GM23338 (cell line): ENCODE results near the gene HOXD1. TPM values are rescaled to one million over a fixed set of nuclear protein-coding genes. Genes with fewer than 3 reads are reported as not detected.
A peak's percentile ranks its signal among the peaks of the same experiment; 100 is the strongest.

Source experiments
- ATAC-seq: fragments of 200-7000 bp; cut with Tn5 transposase; 3 replicates; pipeline ENCODE4 v1.9.1; 2020
- DNase-seq: peaks from one replicate; pipeline ENCODE4 v3.0.0-alpha.2; 2015; ENCODE audit warnings: low spot score
- H2AFZ ChIP-seq: fragments of 200-600 bp; sonication (generic); 2 replicates; pipeline ENCODE4 v1.8.0; 2016; ENCODE audit warnings: antibody characterized with exemption, mild to moderate bottlenecking, moderate library complexity
- H3F3A ChIP-seq: fragments of 200-600 bp; sonication (generic); replicated peaks from 2 replicates; pipeline ENCODE4 v1.8.0; 2017; ENCODE audit warnings: antibody characterized with exemption, mixed run types, low read depth
- H3K27ac ChIP-seq: fragments of 200-600 bp; sonication (generic); 2 replicates; pipeline ENCODE4 v1.6.1; 2016; ENCODE audit warnings: low read depth
- H3K27me3 ChIP-seq: fragments of 200-600 bp; sonication (generic); 2 replicates; pipeline ENCODE4 v1.8.0; 2016; ENCODE audit warnings: mild to moderate bottlenecking, mixed run types, moderate library complexity; ENCODE audit not compliant: insufficient read depth
- H3K36me3 ChIP-seq: fragments of 200-600 bp; sonication (generic); 2 replicates; pipeline ENCODE4 v1.8.0; 2016; ENCODE audit warnings: mild to moderate bottlenecking; ENCODE audit not compliant: insufficient read depth
- H3K4me1 ChIP-seq: fragments of 200-600 bp; sonication (generic); 2 replicates; pipeline ENCODE4 v1.8.0; 2016; ENCODE audit warnings: mild to moderate bottlenecking, moderate library complexity; ENCODE audit not compliant: insufficient read depth
- H3K4me2 ChIP-seq: fragments of 200-600 bp; sonication (generic); 2 replicates; pipeline ENCODE4 v1.7.1; 2017; ENCODE audit warnings: mixed run types
- H3K4me3 ChIP-seq: fragments of 200-600 bp; sonication (generic); 2 replicates; pipeline ENCODE4 v1.6.1; 2016; ENCODE audit warnings: mixed run types
- H3K79me2 ChIP-seq: fragments of 200-600 bp; sonication (generic); replicated peaks from 2 replicates; pipeline ENCODE4 v1.8.0; 2017; ENCODE audit warnings: mild to moderate bottlenecking; ENCODE audit not compliant: insufficient read depth
- H3K9me2 ChIP-seq: fragments of 200-600 bp; sonication (generic); 2 replicates; pipeline ENCODE4 v1.8.0; 2017; ENCODE audit not compliant: insufficient read depth
- H4K20me1 ChIP-seq: fragments of 200-600 bp; sonication (generic); replicated peaks from 2 replicates; pipeline ENCODE4 v1.8.0; 2017; ENCODE audit warnings: mild to moderate bottlenecking; ENCODE audit not compliant: insufficient read depth
- H3K27ac Mint-ChIP-seq: 2 replicates; pipeline ENCODE4 v1.8.0; 2020; ENCODE audit warnings: inconsistent platforms, mild to moderate bottlenecking, moderate library complexity, mixed read lengths
- H3K27me3 Mint-ChIP-seq: 3 replicates; pipeline ENCODE4 v1.8.0; 2022; ENCODE audit warnings: low read depth, mild to moderate bottlenecking, moderate library complexity, mixed read lengths, inconsistent platforms; ENCODE audit not compliant: insufficient read depth, poor library complexity
- H3K36me3 Mint-ChIP-seq: 3 replicates; pipeline ENCODE4 v1.8.0; 2021; ENCODE audit warnings: low read depth, mild to moderate bottlenecking, inconsistent platforms, moderate library complexity, mixed read lengths
- H3K4me1 Mint-ChIP-seq: 3 replicates; pipeline ENCODE4 v1.8.0; 2020; ENCODE audit warnings: mild to moderate bottlenecking, inconsistent platforms, mixed read lengths
- H3K4me3 Mint-ChIP-seq: 3 replicates; pipeline ENCODE4 v1.8.0; 2021; ENCODE audit warnings: moderate library complexity, mild to moderate bottlenecking, inconsistent platforms, mixed read lengths
- H3K9me3 Mint-ChIP-seq: 3 replicates; pipeline ENCODE4 v1.8.0; 2020; ENCODE audit warnings: moderate library complexity, mild to moderate bottlenecking, inconsistent platforms, mixed read lengths
- CREB1 ChIP-seq: fragments of 250-450 bp; sonication (Bioruptor Pico); IDR thresholded peaks from 2 replicates; pipeline ENCODE4 v1.5.0; 2020; ENCODE audit warnings: low read depth, mild to moderate bottlenecking, moderate library complexity
- EZH2phosphoT487 ChIP-seq: fragments of 200-600 bp; sonication (generic); IDR thresholded peaks from one replicate; pipeline ENCODE4 v1.8.1; 2018; ENCODE audit warnings: antibody characterized with exemption; ENCODE audit not compliant: unreplicated experiment
- NANOG ChIP-seq: IDR thresholded peaks from 2 replicates; pipeline ENCODE4 v1.6.1; 2016; ENCODE audit warnings: antibody characterized with exemption, borderline replicate concordance
- polyA plus RNA-seq: library from polyadenylated mRNA; unstranded; fragments of >200 nt; fragmentation: Nextera tagmentation; extraction: Ambion mirVana; gene quantifications from 2 replicates; pipeline ENCODE4 v1.2.1, GENCODE V29; 2016
- total RNA-seq: library from RNA; depleted of rRNA; stranded (reverse); fragments of >200 nt; shearing (Covaris generic); gene quantifications from 2 replicates; pipeline ENCODE4 v1.2.3, GENCODE V29; 2014
- TF ChIP-seq, protein P1 (sequence below): IDR thresholded peaks from one replicate; pipeline ENCODE4 v1.6.1; 2018; ENCODE audit warnings: antibody characterized with exemption; ENCODE audit not compliant: unreplicated experiment
- TF ChIP-seq, protein P2 (sequence below): fragments of 250-450 bp; sonication (Bioruptor Pico); IDR thresholded peaks from 2 replicates; pipeline ENCODE4 v1.5.0; 2020; ENCODE audit warnings: mild to moderate bottlenecking, moderate library complexity

HOXD1 gene
- total and polyA plus RNA-seq, 2 experiments from 2014 or later: not detected

DNA sequence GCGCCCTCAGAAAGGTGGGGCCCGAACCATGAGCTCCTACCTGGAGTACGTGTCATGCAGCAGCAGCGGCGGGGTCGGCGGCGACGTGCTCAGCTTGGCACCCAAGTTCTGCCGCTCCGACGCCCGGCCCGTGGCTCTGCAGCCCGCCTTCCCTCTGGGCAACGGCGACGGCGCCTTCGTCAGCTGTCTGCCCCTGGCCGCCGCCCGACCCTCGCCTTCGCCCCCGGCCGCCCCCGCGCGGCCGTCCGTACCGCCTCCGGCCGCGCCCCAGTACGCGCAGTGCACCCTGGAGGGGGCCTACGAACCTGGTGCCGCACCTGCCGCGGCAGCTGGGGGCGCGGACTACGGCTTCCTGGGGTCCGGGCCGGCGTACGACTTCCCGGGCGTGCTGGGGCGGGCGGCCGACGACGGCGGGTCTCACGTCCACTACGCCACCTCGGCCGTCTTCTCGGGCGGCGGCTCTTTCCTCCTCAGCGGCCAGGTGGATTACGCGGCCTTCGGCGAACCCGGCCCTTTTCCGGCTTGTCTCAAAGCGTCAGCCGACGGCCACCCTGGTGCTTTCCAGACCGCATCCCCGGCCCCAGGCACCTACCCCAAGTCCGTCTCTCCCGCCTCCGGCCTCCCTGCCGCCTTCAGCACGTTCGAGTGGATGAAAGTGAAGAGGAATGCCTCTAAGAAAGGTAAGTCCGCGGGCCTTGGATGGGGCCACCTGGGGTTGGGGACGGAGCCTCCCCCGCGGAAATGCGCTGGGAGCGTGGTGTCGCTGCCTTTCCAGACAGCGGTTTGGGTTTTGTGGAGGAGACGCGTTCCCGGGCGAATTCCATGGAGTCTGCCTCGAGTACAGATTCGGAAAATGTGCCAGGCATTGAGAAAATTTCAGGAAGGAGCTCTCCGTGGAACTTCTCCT is 559 bp downstream of the HOXD1 start:
- no peak overlapping the region for H3K27ac ChIP-seq
- H3K27me3 ChIP-seq: peaks cover 100% of the 10 kb centered on the region
- no peaks in the 10 kb centered on the region for H3K36me3 Mint-ChIP-seq
- H3K9me3 Mint-ChIP-seq: no peaks in the 10 kb centered on the region
- H3K4me3 Mint-ChIP-seq: peak overlapping the region; percentile 56
- peaks cover 17% of the 10 kb centered on the region for H3F3A ChIP-seq
- H3K79me2 ChIP-seq: no peaks in the 10 kb centered on the region
- H3K4me1 Mint-ChIP-seq: peaks cover 46% of the 10 kb centered on the region
- H3K27ac Mint-ChIP-seq: no peak overlapping the region
- TF ChIP-seq EZH2phosphoT487 (peak; percentile 87), CREB1 (no peak), NANOG (no peak)
- TF ChIP-seq, protein P1, sequence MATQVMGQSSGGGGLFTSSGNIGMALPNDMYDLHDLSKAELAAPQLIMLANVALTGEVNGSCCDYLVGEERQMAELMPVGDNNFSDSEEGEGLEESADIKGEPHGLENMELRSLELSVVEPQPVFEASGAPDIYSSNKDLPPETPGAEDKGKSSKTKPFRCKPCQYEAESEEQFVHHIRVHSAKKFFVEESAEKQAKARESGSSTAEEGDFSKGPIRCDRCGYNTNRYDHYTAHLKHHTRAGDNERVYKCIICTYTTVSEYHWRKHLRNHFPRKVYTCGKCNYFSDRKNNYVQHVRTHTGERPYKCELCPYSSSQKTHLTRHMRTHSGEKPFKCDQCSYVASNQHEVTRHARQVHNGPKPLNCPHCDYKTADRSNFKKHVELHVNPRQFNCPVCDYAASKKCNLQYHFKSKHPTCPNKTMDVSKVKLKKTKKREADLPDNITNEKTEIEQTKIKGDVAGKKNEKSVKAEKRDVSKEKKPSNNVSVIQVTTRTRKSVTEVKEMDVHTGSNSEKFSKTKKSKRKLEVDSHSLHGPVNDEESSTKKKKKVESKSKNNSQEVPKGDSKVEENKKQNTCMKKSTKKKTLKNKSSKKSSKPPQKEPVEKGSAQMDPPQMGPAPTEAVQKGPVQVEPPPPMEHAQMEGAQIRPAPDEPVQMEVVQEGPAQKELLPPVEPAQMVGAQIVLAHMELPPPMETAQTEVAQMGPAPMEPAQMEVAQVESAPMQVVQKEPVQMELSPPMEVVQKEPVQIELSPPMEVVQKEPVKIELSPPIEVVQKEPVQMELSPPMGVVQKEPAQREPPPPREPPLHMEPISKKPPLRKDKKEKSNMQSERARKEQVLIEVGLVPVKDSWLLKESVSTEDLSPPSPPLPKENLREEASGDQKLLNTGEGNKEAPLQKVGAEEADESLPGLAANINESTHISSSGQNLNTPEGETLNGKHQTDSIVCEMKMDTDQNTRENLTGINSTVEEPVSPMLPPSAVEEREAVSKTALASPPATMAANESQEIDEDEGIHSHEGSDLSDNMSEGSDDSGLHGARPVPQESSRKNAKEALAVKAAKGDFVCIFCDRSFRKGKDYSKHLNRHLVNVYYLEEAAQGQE: no peak
- TF ChIP-seq, protein P2, sequence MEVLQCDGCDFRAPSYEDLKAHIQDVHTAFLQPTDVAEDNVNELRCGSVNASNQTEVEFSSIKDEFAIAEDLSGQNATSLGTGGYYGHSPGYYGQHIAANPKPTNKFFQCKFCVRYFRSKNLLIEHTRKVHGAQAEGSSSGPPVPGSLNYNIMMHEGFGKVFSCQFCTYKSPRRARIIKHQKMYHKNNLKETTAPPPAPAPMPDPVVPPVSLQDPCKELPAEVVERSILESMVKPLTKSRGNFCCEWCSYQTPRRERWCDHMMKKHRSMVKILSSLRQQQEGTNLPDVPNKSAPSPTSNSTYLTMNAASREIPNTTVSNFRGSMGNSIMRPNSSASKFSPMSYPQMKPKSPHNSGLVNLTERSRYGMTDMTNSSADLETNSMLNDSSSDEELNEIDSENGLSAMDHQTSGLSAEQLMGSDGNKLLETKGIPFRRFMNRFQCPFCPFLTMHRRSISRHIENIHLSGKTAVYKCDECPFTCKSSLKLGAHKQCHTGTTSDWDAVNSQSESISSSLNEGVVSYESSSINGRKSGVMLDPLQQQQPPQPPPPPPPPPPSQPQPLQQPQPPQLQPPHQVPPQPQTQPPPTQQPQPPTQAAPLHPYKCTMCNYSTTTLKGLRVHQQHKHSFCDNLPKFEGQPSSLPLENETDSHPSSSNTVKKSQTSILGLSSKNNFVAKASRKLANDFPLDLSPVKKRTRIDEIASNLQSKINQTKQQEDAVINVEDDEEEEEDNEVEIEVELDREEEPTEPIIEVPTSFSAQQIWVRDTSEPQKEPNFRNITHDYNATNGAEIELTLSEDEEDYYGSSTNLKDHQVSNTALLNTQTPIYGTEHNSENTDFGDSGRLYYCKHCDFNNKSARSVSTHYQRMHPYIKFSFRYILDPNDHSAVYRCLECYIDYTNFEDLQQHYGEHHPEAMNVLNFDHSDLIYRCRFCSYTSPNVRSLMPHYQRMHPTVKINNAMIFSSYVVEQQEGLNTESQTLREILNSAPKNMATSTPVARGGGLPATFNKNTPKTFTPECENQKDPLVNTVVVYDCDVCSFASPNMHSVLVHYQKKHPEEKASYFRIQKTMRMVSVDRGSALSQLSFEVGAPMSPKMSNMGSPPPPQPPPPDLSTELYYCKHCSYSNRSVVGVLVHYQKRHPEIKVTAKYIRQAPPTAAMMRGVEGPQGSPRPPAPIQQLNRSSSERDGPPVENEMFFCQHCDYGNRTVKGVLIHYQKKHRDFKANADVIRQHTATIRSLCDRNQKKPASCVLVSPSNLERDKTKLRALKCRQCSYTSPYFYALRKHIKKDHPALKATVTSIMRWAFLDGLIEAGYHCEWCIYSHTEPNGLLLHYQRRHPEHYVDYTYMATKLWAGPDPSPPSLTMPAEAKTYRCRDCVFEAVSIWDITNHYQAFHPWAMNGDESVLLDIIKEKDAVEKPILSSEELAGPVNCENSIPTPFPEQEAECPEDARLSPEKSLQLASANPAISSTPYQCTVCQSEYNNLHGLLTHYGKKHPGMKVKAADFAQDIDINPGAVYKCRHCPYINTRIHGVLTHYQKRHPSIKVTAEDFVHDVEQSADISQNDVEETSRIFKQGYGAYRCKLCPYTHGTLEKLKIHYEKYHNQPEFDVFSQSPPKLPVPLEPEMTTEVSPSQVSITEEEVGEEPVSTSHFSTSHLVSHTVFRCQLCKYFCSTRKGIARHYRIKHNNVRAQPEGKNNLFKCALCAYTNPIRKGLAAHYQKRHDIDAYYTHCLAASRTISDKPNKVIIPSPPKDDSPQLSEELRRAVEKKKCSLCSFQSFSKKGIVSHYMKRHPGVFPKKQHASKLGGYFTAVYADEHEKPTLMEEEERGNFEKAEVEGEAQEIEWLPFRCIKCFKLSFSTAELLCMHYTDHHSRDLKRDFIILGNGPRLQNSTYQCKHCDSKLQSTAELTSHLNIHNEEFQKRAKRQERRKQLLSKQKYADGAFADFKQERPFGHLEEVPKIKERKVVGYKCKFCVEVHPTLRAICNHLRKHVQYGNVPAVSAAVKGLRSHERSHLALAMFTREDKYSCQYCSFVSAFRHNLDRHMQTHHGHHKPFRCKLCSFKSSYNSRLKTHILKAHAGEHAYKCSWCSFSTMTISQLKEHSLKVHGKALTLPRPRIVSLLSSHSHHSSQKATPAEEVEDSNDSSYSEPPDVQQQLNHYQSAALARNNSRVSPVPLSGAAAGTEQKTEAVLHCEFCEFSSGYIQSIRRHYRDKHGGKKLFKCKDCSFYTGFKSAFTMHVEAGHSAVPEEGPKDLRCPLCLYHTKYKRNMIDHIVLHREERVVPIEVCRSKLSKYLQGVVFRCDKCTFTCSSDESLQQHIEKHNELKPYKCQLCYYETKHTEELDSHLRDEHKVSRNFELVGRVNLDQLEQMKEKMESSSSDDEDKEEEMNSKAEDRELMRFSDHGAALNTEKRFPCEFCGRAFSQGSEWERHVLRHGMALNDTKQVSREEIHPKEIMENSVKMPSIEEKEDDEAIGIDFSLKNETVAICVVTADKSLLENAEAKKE (CRISPR knock-in tag): no peak
- DNase-seq (peak; percentile 70), ATAC-seq (peak; percentile 46)
- H3K36me3 ChIP-seq: no peaks in the 10 kb centered on the region
- peaks cover 94% of the 10 kb centered on the region for H3K27me3 Mint-ChIP-seq
- H3K9me2 ChIP-seq: no peaks in the 10 kb centered on the region
- peaks cover 18% of the 10 kb centered on the region for H4K20me1 ChIP-seq
- H2AFZ ChIP-seq: peak overlapping the region; percentile 77
- H3K4me3 ChIP-seq: peak overlapping the region; percentile 55
- peaks cover 48% of the 10 kb centered on the region for H3K4me1 ChIP-seq
- peak overlapping the region; percentile 80 for H3K4me2 ChIP-seq
